OCI-LY7 (cell line): ENCODE measurements around the gene HBA2. TPM values are rescaled to one million over a fixed set of nuclear protein-coding genes. Genes with fewer than 3 reads are reported as not detected.

Experiments used
- BruUV-seq: library from RNA; stranded (reverse); fragments of 400-500 nt; replicated peaks from 2 replicates; lab custom pipeline; 2021; lab: Mats Ljungman, UMichigan
- CTCF ChIA-PET: fragments of 300-600 bp; sonication (Branson Sonifier 250); formaldehyde crosslinking; loops from one replicate; lab custom pipeline; 2022; ENCODE audit warnings: antibody characterized with exemption; ENCODE audit not compliant: unreplicated experiment; lab: Charles Lee
- POLR2A ChIA-PET: fragments of 300-600 bp; sonication (Branson Sonifier 250); formaldehyde crosslinking; loops from one replicate; lab custom pipeline; 2022; ENCODE audit warnings: antibody characterized with exemption; lab: Charles Lee
- DNase-seq: peaks from one replicate; pipeline ENCODE4 v3.0.0-alpha.2; 2015; ENCODE audit warnings: low spot score
- H2AFZ ChIP-seq: fragments of 200-600 bp; sonication (generic), shearing (Covaris generic); 2 replicates; pipeline ENCODE4 v1.6.1; 2014; ENCODE audit warnings: mild to moderate bottlenecking, antibody characterized with exemption, low read length, moderate library complexity
- H3K27ac ChIP-seq: fragments of 200-600 bp; sonication (generic); 2 replicates; pipeline ENCODE4 v1.5.1; 2014; ENCODE audit warnings: mixed run types, low read depth, mild to moderate bottlenecking, moderate library complexity, low read length, inconsistent platforms; ENCODE audit not compliant: poor library complexity, severe bottlenecking
- H3K36me3 ChIP-seq: fragments of 200-600 bp; sonication (generic); 2 replicates; pipeline ENCODE4 v1.6.1; 2014; ENCODE audit warnings: mild to moderate bottlenecking, antibody characterized with exemption, low read length, moderate library complexity, mixed read lengths; ENCODE audit not compliant: insufficient read depth
- H3K4me1 ChIP-seq: fragments of 200-600 bp; sonication (generic); 2 replicates; pipeline ENCODE4 v1.5.1; 2014; ENCODE audit warnings: mild to moderate bottlenecking, low read length; ENCODE audit not compliant: insufficient read depth, poor library complexity, severe bottlenecking
- H3K4me2 ChIP-seq: fragments of 200-600 bp; sonication (generic); 2 replicates; pipeline ENCODE4 v1.6.1; 2014; ENCODE audit warnings: mild to moderate bottlenecking, low read length
- H3K4me3 ChIP-seq: fragments of 200-600 bp; sonication (generic); 2 replicates; pipeline ENCODE4 v1.5.1; 2014; ENCODE audit warnings: mild to moderate bottlenecking, low read depth, low read length; ENCODE audit not compliant: poor library complexity, severe bottlenecking
- H3K79me2 ChIP-seq: fragments of 200-600 bp; sonication (generic); 2 replicates; pipeline ENCODE4 v1.6.1; 2016; ENCODE audit warnings: low read depth, mild to moderate bottlenecking, low read length, moderate library complexity, mixed read lengths; ENCODE audit not compliant: insufficient read depth
- H3K9me2 ChIP-seq: fragments of 200-600 bp; sonication (generic); 2 replicates; pipeline ENCODE4 v1.6.1; 2016; ENCODE audit warnings: mild to moderate bottlenecking, low read length, mixed read lengths; ENCODE audit not compliant: insufficient read depth
- H3K9me3 ChIP-seq: fragments of 200-600 bp; sonication (generic); 2 replicates; pipeline ENCODE4 v1.6.1; 2014; ENCODE audit warnings: mild to moderate bottlenecking, mixed run types, low read length, mixed read lengths
- H4K20me1 ChIP-seq: fragments of 200-600 bp; sonication (generic); 2 replicates; pipeline ENCODE4 v1.6.1; 2014; ENCODE audit warnings: mild to moderate bottlenecking, antibody characterized with exemption, low read length, moderate library complexity, mixed read lengths; ENCODE audit not compliant: insufficient read depth
- CTCF ChIP-seq: fragments of 200-600 bp; sonication (generic); conservative IDR thresholded peaks from 2 replicates; pipeline ENCODE4 v1.5.1; 2014; ENCODE audit warnings: mild to moderate bottlenecking, antibody characterized with exemption, low read length, moderate library complexity, mixed read lengths
- EZH2phosphoT487 ChIP-seq: fragments of 200-600 bp; sonication (generic); IDR thresholded peaks from 2 replicates; pipeline ENCODE4 v1.6.1; 2018; ENCODE audit warnings: low read depth, borderline replicate concordance, mild to moderate bottlenecking, mixed run types, antibody characterized with exemption, low read length, moderate library complexity, mixed read lengths
- intact Hi-C: fragments of 100-400 bp; cut with micrococcal nuclease; formaldehyde crosslinking; loops from one replicate; pipeline ENCODE4 v1.10.0; 2022; ENCODE audit not compliant: unreplicated experiment
- total RNA-seq, 2 experiments: library from RNA; depleted of rRNA in 1 of 2; stranded (reverse); fragments of >200 nt in 1 of 2; shearing (Covaris generic) in 1 of 2; gene quantifications; 2 replicates each; pipeline ENCODE4 v1.2.3, GENCODE V29; 2014 to 2022

HBA2 gene
- total RNA-seq, 2 experiments from 2014 or later = not detected

GRCh38 chr16:177394-177822, 4.7 kb downstream of the HBA2 start:
- ChIA-PET POLR2A (no interaction called here), CTCF (no interaction called here)
- no TSS peak for BruUV-seq
- Histone ChIP-seq H3K9me2 (no peaks in the 10 kb centered on the region), H3K9me3 (no peaks in the 10 kb centered on the region), H3K79me2 (no peaks in the 10 kb centered on the region), H4K20me1 (no peaks in the 10 kb centered on the region), H3K4me3 (no peak overlapping the region), H3K27ac (no peak overlapping the region), H2AFZ (no peak overlapping the region), H3K4me1 (peaks cover 4% of the 10 kb centered on the region), H3K4me2 (no peak overlapping the region), H3K36me3 (peaks cover 4% of the 10 kb centered on the region; the same call in 1 of the 2 replicates)
- intact Hi-C loops = no loop called here
- no peak for TF ChIP-seq CTCF
- no peak for TF ChIP-seq EZH2phosphoT487
- DNase-seq = no peak

GRCh38 chr16:177981-178667, 5.4 kb downstream of the HBA2 start:
- no peak overlapping the region for H3K4me2 ChIP-seq

More at GRCh38 chr16:177981-178667, 5.4 kb downstream of the HBA2 start:
- ChIA-PET POLR2A (no interaction called here), CTCF (no interaction called here)
- Histone ChIP-seq H3K9me3 (no peaks in the 10 kb centered on the region), H4K20me1 (no peaks in the 10 kb centered on the region), H3K4me3 (no peak overlapping the region), H3K79me2 (no peaks in the 10 kb centered on the region), H3K9me2 (no peaks in the 10 kb centered on the region), H2AFZ (no peak overlapping the region), H3K36me3 (peaks cover 10% of the 10 kb centered on the region; the same call in 1 of the 2 replicates), H3K4me1 (peaks cover 4% of the 10 kb centered on the region), H3K27ac (no peak overlapping the region)
- TF ChIP-seq EZH2phosphoT487 (no peak), CTCF (no peak)
- DNase-seq = no peak
- no TSS peak for BruUV-seq
- intact Hi-C loops = no loop called here
